Liver (tissue), 9 donors: ENCODE data around the gene ESPN. TPM values are rescaled to one million over a fixed set of nuclear protein-coding genes. Genes with fewer than 3 reads are reported as not detected.

Experiments used
- DNase-seq: peaks from one replicate; pipeline ENCODE4 v3.0.0-alpha.2; 2017; ENCODE audit warnings: low spot score
- H3K27ac ChIP-seq, 2 donors: one replicate each; pipeline ENCODE4 v1.7.0; 2013; ENCODE audit warnings: inconsistent platforms in 2 of 2, low read length in 2 of 2, control low read depth in 1 of 2, low read depth in 1 of 2, mild to moderate bottlenecking in 1 of 2
- H3K27me3 ChIP-seq, 4 donors: one replicate each; pipeline versions ENCODE4 v1.6.1 to v1.7.0; 2013; ENCODE audit warnings: low read length in 3 of 4, inconsistent platforms in 1 of 4, mild to moderate bottlenecking in 1 of 4, moderate library complexity in 1 of 4; ENCODE audit not compliant: control insufficient read depth in 4 of 4, insufficient read depth in 4 of 4
- H3K36me3 ChIP-seq, 4 donors: one replicate each; pipeline versions ENCODE4 v1.6.1 to v1.7.0; 2013; ENCODE audit warnings: low read length in 3 of 4, mild to moderate bottlenecking in 3 of 4, low read depth in 1 of 4, moderate library complexity in 1 of 4; ENCODE audit not compliant: control insufficient read depth in 4 of 4, insufficient read depth in 3 of 4
- H3K4me1 ChIP-seq, 4 donors: one replicate each; pipeline versions ENCODE4 v1.6.1 to v1.7.0; 2013; ENCODE audit warnings: low read length in 3 of 4, mild to moderate bottlenecking in 3 of 4, moderate library complexity in 1 of 4; ENCODE audit not compliant: control insufficient read depth in 4 of 4, insufficient read depth in 4 of 4
- H3K4me3 ChIP-seq, 3 donors: one replicate each; pipeline versions ENCODE4 v1.6.1 to v1.7.0; 2013; ENCODE audit warnings: low read length in 3 of 3, control low read depth in 1 of 3, low read depth in 1 of 3, mild to moderate bottlenecking in 1 of 3
- H3K9ac ChIP-seq, 2 donors: one replicate each; pipeline ENCODE4 v1.7.0; 2013; ENCODE audit warnings: low read length in 2 of 2, mild to moderate bottlenecking in 2 of 2, moderate library complexity in 2 of 2, control low read depth in 1 of 2, low read depth in 1 of 2
- H3K9me3 ChIP-seq, 4 donors: one replicate each; pipeline versions ENCODE4 v1.6.1 to v1.7.0; 2013; ENCODE audit warnings: low read length in 3 of 4; ENCODE audit not compliant: control insufficient read depth in 4 of 4
- ATF3 ChIP-seq: IDR thresholded peaks from 2 replicates; pipeline ENCODE4 v1.6.1; 2016; ENCODE audit warnings: antibody characterized with exemption
- EGR1 ChIP-seq, 2 donors: IDR thresholded peaks; 2 replicates each; pipeline ENCODE4 v1.6.1; 2016 to 2018; ENCODE audit warnings: antibody characterized with exemption in 2 of 2, low read depth in 2 of 2
- FOXA1 ChIP-seq: IDR thresholded peaks from 2 replicates; pipeline ENCODE4 v1.6.1; 2016; ENCODE audit warnings: antibody characterized with exemption
- FOXA2 ChIP-seq: IDR thresholded peaks from 2 replicates; pipeline ENCODE4 v1.6.1; 2016; ENCODE audit warnings: antibody characterized with exemption
- GABPA ChIP-seq, 2 donors: IDR thresholded peaks in 1 of 2; conservative IDR thresholded peaks in 1 of 2; 2 replicates each; pipeline ENCODE4 v1.6.1; 2016; ENCODE audit warnings: antibody characterized with exemption in 2 of 2, mild to moderate bottlenecking in 1 of 2, moderate library complexity in 1 of 2
- HNF4A ChIP-seq, 2 donors: conservative IDR thresholded peaks; 2 replicates each; pipeline ENCODE4 v1.6.1; 2016; ENCODE audit warnings: antibody characterized with exemption in 2 of 2, mild to moderate bottlenecking in 2 of 2
- HNF4G ChIP-seq: IDR thresholded peaks from 2 replicates; pipeline ENCODE4 v1.6.1; 2016; ENCODE audit warnings: antibody characterized with exemption
- JUND ChIP-seq, 2 donors: IDR thresholded peaks; 2 replicates each; pipeline ENCODE4 v1.6.1; 2016; ENCODE audit warnings: antibody characterized with exemption in 2 of 2
- MAX ChIP-seq: IDR thresholded peaks from 2 replicates; pipeline ENCODE4 v1.6.1; 2016; ENCODE audit warnings: antibody characterized with exemption
- NR2F2 ChIP-seq: IDR thresholded peaks from 2 replicates; pipeline ENCODE4 v1.6.1; 2016; ENCODE audit warnings: antibody characterized with exemption
- RAD21 ChIP-seq, 2 donors: IDR thresholded peaks; 2 replicates each; pipeline ENCODE4 v1.6.1; 2016; ENCODE audit warnings: antibody characterized with exemption in 2 of 2, mild to moderate bottlenecking in 2 of 2
- REST ChIP-seq: IDR thresholded peaks from 2 replicates; pipeline ENCODE4 v1.6.1; 2016; ENCODE audit warnings: antibody characterized with exemption, mild to moderate bottlenecking
- RXRA ChIP-seq, 2 donors: IDR thresholded peaks; 2 replicates each; pipeline ENCODE4 v1.6.1; 2017 to 2018; ENCODE audit warnings: antibody characterized with exemption in 2 of 2, mild to moderate bottlenecking in 1 of 2
- SP1 ChIP-seq: IDR thresholded peaks from 2 replicates; pipeline ENCODE4 v1.6.1; 2018; ENCODE audit warnings: antibody characterized with exemption, mild to moderate bottlenecking
- TAF1 ChIP-seq: conservative IDR thresholded peaks from 2 replicates; pipeline ENCODE4 v1.6.1; 2016; ENCODE audit warnings: antibody characterized with exemption, mild to moderate bottlenecking
- YY1 ChIP-seq: IDR thresholded peaks from 2 replicates; pipeline ENCODE4 v1.6.1; 2016; ENCODE audit warnings: antibody characterized with exemption, mild to moderate bottlenecking
- WGBS: extraction: QIAGEN DNeasy Blood & Tissue Kit; methylation state at CpG from one replicate; pipeline ENCODE4 v1.1.7; 2013; 5-methylcytosine and 5-hydroxymethylcytosine counted together
- polyA plus RNA-seq, 2 donors: library from polyadenylated mRNA; stranded (reverse) in 1 of 2; unstranded in 1 of 2; fragments of 200-250 nt in 1 of 2; fragments of >200 nt in 1 of 2; fragmentation: Nextera tagmentation in 1 of 2; extraction: Ambion mirVana in 1 of 2; gene quantifications; one replicate each; pipeline versions ENCODE4 v1.2.1 to v1.2.3, GENCODE V29; 2013 to 2015
- total RNA-seq, 2 donors: library from RNA; depleted of rRNA; stranded (reverse); fragments of >200 nt; gene quantifications; one replicate each; pipeline ENCODE4 v1.2.3, GENCODE V29; 2014
- TF ChIP-seq, protein P1 (sequence below): fragments of 150-350 bp; IDR thresholded peaks from 2 replicates; pipeline ENCODE4 v1.5.1; 2017; ENCODE audit warnings: improper control_type of control experiment, low read depth, low read length; ENCODE audit not compliant: missing input control
- TF ChIP-seq, protein P2 (sequence below): IDR thresholded peaks from 2 replicates; pipeline ENCODE4 v1.6.1; 2016; ENCODE audit warnings: antibody characterized with exemption
- donor health status: healthy.
- donor health status: healthy.
- donor health status: healthy.
- donor health status: healthy.
- donor health status: healthy.

Gene ESPN
- total and polyA plus RNA-seq, 4 donors, result 61.5 to 103 (median 68.2) TPM

DNA sequence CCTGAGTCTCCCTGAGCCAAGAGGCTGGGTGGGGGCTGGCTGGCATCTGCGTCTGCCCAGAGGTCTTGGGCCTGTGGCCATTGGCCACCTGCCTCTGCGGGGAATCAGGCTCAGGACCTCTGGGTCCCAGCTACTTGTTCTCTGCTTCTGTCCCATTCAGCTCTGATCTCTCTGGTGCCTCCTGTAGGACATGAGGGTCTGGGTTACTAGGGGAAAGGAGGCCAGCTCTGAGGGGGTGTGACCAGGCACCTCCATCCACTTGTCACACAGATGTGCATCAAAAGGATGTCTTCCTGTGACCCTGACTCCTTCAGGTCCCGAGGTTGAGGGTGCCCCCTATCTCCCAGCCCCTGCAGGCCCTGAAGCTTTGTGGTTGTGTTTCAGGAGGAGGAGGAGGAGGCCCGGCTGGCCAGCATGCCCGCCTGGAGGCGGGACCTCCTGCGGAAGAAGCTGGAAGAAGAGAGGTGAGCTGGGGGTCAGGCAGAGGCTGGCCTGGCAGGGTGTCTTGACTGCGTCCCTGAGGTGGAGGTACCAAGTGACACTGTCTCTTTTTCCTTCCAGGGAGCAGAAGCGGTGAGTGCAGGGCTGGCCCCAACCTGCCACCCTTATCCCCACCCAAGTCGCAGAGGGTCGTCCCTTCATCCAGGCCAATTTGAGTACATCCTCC lies 32.4 kb downstream of the ESPN start:
- Histone ChIP-seq H3K36me3 (peaks cover 0 to 14% (median 8%) of the 10 kb centered on the region in 4 donors), H3K9ac (no peak overlapping the region), H3K4me3 (no peak overlapping the region), H3K4me1 (peaks cover 6 to 19% (median 8%) of the 10 kb centered on the region in 4 donors), H3K27ac (no peak overlapping the region), H3K9me3 (no peaks in the 10 kb centered on the region), H3K27me3 (no peaks in the 10 kb centered on the region)
- TF ChIP-seq, protein P1, sequence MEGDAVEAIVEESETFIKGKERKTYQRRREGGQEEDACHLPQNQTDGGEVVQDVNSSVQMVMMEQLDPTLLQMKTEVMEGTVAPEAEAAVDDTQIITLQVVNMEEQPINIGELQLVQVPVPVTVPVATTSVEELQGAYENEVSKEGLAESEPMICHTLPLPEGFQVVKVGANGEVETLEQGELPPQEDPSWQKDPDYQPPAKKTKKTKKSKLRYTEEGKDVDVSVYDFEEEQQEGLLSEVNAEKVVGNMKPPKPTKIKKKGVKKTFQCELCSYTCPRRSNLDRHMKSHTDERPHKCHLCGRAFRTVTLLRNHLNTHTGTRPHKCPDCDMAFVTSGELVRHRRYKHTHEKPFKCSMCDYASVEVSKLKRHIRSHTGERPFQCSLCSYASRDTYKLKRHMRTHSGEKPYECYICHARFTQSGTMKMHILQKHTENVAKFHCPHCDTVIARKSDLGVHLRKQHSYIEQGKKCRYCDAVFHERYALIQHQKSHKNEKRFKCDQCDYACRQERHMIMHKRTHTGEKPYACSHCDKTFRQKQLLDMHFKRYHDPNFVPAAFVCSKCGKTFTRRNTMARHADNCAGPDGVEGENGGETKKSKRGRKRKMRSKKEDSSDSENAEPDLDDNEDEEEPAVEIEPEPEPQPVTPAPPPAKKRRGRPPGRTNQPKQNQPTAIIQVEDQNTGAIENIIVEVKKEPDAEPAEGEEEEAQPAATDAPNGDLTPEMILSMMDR, result no peak
- TF ChIP-seq YY1, result no peak
- no peak for TF ChIP-seq HNF4G
- no peak for TF ChIP-seq GABPA (IDR thresholded peaks at IDR 0.05 in 1 of 2, conservative IDR thresholded peaks at IDR 0.05 in 1 of 2)
- TF ChIP-seq RAD21 (IDR thresholded peaks at IDR 0.05), result no peak
- no peak for TF ChIP-seq NR2F2
- no peak for TF ChIP-seq SP1
- TF ChIP-seq RXRA (IDR thresholded peaks at IDR 0.05), result no peak
- TF ChIP-seq, protein P2, sequence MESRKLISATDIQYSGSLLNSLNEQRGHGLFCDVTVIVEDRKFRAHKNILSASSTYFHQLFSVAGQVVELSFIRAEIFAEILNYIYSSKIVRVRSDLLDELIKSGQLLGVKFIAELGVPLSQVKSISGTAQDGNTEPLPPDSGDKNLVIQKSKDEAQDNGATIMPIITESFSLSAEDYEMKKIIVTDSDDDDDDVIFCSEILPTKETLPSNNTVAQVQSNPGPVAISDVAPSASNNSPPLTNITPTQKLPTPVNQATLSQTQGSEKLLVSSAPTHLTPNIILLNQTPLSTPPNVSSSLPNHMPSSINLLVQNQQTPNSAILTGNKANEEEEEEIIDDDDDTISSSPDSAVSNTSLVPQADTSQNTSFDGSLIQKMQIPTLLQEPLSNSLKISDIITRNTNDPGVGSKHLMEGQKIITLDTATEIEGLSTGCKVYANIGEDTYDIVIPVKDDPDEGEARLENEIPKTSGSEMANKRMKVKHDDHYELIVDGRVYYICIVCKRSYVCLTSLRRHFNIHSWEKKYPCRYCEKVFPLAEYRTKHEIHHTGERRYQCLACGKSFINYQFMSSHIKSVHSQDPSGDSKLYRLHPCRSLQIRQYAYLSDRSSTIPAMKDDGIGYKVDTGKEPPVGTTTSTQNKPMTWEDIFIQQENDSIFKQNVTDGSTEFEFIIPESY, result no peak
- DNase-seq, result no peak
- WGBS, result 90% methylated on average over 11 of the region's 11 CpGs

- DNase-seq, result no peak
- WGBS, result 72% methylated on average over 18 of the region's 18 CpGs
- Histone ChIP-seq H3K4me1 (peaks cover 2 to 18% (median 7%) of the 10 kb centered on the region in 4 donors), H3K4me3 (no peak overlapping the region), H3K27me3 (no peaks in the 10 kb centered on the region), H3K36me3 (peaks cover 0 to 14% (median 8%) of the 10 kb centered on the region in 4 donors), H3K27ac (no peak overlapping the region), H3K9me3 (no peaks in the 10 kb centered on the region), H3K9ac (no peak overlapping the region)
- TF ChIP-seq, protein P1, result no peak
- TF ChIP-seq REST (no peak), YY1 (no peak), SP1 (no peak), TAF1 (no peak), ATF3 (no peak), NR2F2 (no peak), FOXA2 (no peak), RAD21 (IDR thresholded peaks at IDR 0.05) (no peak), EGR1 (IDR thresholded peaks at IDR 0.05; ENCODE audit: low read depth in 2 of 2) (no peak), HNF4G (no peak), HNF4A (conservative IDR thresholded peaks at IDR 0.05) (no peak), JUND (IDR thresholded peaks at IDR 0.05) (no peak), GABPA (IDR thresholded peaks at IDR 0.05 in 1 of 2, conservative IDR thresholded peaks at IDR 0.05 in 1 of 2) (no peak), MAX (no peak), RXRA (IDR thresholded peaks at IDR 0.05) (no peak), FOXA1 (no peak)
- TF ChIP-seq, protein P2, result no peak
Measured at GRCh38 chr1:6459850-6460265, 35.3 kb downstream of the ESPN start.
